ENCODE measurements around the gene LAMC3.

Gene LAMC3

DNA sequence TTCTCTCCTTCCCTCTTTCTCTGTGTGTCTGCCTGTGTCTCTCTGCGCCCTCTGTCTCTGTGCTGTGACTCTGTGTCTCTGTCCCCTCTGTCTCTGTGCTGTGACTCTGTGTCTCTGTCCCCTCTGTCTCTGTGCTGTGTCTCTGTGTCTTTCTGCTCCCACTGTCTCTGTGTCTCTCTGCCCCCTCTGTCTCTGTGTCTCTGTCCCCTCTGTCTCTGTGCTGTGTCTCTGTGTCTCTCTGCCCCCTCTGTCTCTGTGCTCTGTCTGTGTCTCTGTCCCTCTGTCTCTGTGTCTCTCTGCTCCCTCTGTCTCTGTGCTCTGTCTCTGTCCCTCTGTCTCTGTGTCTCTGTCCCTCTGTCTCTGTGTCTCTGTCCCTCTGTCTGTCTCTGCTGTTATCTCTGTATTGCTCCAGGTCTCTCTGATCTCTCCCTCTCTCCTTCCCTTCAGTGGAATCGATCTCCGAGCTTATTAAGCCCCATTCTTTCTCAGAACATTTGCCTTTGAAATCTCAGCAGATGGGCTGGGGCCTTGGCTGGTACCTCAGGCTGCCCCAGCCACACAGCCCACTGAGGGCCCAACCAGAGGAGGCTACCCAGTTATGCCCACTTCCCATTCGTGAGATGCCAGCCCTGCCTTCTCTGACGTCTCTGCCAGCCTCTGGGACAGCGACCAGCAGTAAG lies 36.6 kb upstream of the LAMC3 start:
- Mint-ChIP-seq H3K4me1 (no peaks in the 10 kb centered on the region), H3K27me3 (ENCODE audit: low read depth) (peaks cover 56% of the 10 kb centered on the region), H3K9me3 (no peaks in the 10 kb centered on the region), H3K4me3 (no peak overlapping the region), H3K36me3 (ENCODE audit: low read depth) (no peaks in the 10 kb centered on the region), H3K27ac (no peak overlapping the region)
- TF ChIP-seq, protein P1, sequence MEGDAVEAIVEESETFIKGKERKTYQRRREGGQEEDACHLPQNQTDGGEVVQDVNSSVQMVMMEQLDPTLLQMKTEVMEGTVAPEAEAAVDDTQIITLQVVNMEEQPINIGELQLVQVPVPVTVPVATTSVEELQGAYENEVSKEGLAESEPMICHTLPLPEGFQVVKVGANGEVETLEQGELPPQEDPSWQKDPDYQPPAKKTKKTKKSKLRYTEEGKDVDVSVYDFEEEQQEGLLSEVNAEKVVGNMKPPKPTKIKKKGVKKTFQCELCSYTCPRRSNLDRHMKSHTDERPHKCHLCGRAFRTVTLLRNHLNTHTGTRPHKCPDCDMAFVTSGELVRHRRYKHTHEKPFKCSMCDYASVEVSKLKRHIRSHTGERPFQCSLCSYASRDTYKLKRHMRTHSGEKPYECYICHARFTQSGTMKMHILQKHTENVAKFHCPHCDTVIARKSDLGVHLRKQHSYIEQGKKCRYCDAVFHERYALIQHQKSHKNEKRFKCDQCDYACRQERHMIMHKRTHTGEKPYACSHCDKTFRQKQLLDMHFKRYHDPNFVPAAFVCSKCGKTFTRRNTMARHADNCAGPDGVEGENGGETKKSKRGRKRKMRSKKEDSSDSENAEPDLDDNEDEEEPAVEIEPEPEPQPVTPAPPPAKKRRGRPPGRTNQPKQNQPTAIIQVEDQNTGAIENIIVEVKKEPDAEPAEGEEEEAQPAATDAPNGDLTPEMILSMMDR (IDR thresholded peaks at IDR 0.05; ENCODE audit: unreplicated experiment in 3 of 3) = no peak

GRCh38 chr9:130972957-130973685 lies 35.9 kb upstream of the LAMC3 start:
- Mint-ChIP-seq H3K27me3 (ENCODE audit: low read depth) (peaks cover 56% of the 10 kb centered on the region), H3K9me3 (no peaks in the 10 kb centered on the region), H3K36me3 (ENCODE audit: low read depth) (no peaks in the 10 kb centered on the region), H3K27ac (no peak overlapping the region), H3K4me3 (no peak overlapping the region), H3K4me1 (no peaks in the 10 kb centered on the region)
- TF ChIP-seq, protein P1 (IDR thresholded peaks at IDR 0.05; ENCODE audit: unreplicated experiment in 3 of 3) = no peak

- H3K36me3 Mint-ChIP-seq (ENCODE audit: low read depth) = no peaks in the 10 kb centered on the region
- no peaks in the 10 kb centered on the region for H3K9me3 Mint-ChIP-seq
- no peak overlapping the region for H3K27ac Mint-ChIP-seq
Measured at GRCh38 chr9:130973686-130974281, 35.2 kb upstream of the LAMC3 start.

GRCh38 chr9:130974697-130975096 lies 34.3 kb upstream of the LAMC3 start:
- no peak overlapping the region for H3K27ac Mint-ChIP-seq
- no peaks in the 10 kb centered on the region for H3K4me1 Mint-ChIP-seq
- no peak overlapping the region for H3K4me3 Mint-ChIP-seq
- H3K9me3 Mint-ChIP-seq = no peaks in the 10 kb centered on the region
- H3K27me3 Mint-ChIP-seq (ENCODE audit: low read depth) = peaks cover 61% of the 10 kb centered on the region
- H3K36me3 Mint-ChIP-seq (ENCODE audit: low read depth) = no peaks in the 10 kb centered on the region
- TF ChIP-seq, protein P1 (IDR thresholded peaks at IDR 0.05; ENCODE audit: unreplicated experiment in 3 of 3) = no peak

More at GRCh38 chr9:130973686-130974281, 35.2 kb upstream of the LAMC3 start:
- Mint-ChIP-seq H3K4me1 (no peaks in the 10 kb centered on the region), H3K4me3 (no peak overlapping the region), H3K27me3 (ENCODE audit: low read depth) (peaks cover 56% of the 10 kb centered on the region)
- TF ChIP-seq, protein P1 (IDR thresholded peaks at IDR 0.05; ENCODE audit: unreplicated experiment in 3 of 3) = no peak

DNA sequence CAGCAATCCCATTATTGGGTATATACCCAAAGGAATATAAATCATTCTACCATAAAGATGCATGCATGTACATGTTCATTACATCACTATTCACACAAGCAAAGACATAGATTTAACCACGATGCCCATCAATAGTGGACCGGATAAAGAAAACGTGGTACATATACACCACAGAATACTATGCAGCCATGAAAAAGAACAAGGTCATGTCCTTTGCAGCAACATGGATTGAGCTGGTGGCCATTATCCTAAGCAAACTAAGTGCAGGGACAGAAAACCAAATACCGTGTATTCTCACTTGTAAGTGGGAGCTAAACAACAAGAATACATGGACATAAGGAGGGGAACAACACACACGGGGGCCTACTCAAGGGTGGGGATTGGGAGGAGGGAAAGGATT lies 33.8 kb upstream of the LAMC3 start:
- no peak overlapping the region for H3K27ac Mint-ChIP-seq

More for the DNA sequence above, 33.8 kb upstream of the LAMC3 start:
- peaks cover 65% of the 10 kb centered on the region for H3K27me3 Mint-ChIP-seq (ENCODE audit: low read depth)
- H3K4me3 Mint-ChIP-seq = no peak overlapping the region
- TF ChIP-seq, protein P1 (IDR thresholded peaks at IDR 0.05; ENCODE audit: unreplicated experiment in 3 of 3) = no peak
- no peaks in the 10 kb centered on the region for H3K9me3 Mint-ChIP-seq
- no peaks in the 10 kb centered on the region for H3K36me3 Mint-ChIP-seq (ENCODE audit: low read depth)
- no peaks in the 10 kb centered on the region for H3K4me1 Mint-ChIP-seq

Measured in nephron (organoid).